HG02870 (cell line): ENCODE measurements around the gene SLC22A14.
"Not testable (repeated sequence)": the region's sequence is repeated elsewhere in the genome, so short reads cannot be mapped to it uniquely, and the experiment has no call there.

Experiments
- ATAC-seq: cut with Tn5 transposase; IDR thresholded peaks from one replicate; pipeline ENCODE4 v1.9.1; 2021; ENCODE audit warnings: mild to moderate bottlenecking, moderate library complexity; ENCODE audit not compliant: unreplicated experiment

The SLC22A14 gene

GRCh38 chr3:38313263-38313662 lies 31.2 kb downstream of the SLC22A14 start:
- ATAC-seq, result no peak

- ATAC-seq, result no peak
These were observed 31.6 kb downstream of the SLC22A14 start for GRCh38 chr3:38313695-38314094.

- ATAC-seq, result no peak
These were observed 32.1 kb downstream of the SLC22A14 start for GRCh38 chr3:38314112-38314763.

- ATAC-seq, result no peak
These were observed 32.8 kb downstream of the SLC22A14 start for GRCh38 chr3:38314764-38315487.

GRCh38 chr3:38315488-38316230 lies 33.6 kb downstream of the SLC22A14 start:
- no peak for ATAC-seq

- ATAC-seq, result no peak
These were observed 34.5 kb downstream of the SLC22A14 start for GRCh38 chr3:38316356-38317191.

DNA sequence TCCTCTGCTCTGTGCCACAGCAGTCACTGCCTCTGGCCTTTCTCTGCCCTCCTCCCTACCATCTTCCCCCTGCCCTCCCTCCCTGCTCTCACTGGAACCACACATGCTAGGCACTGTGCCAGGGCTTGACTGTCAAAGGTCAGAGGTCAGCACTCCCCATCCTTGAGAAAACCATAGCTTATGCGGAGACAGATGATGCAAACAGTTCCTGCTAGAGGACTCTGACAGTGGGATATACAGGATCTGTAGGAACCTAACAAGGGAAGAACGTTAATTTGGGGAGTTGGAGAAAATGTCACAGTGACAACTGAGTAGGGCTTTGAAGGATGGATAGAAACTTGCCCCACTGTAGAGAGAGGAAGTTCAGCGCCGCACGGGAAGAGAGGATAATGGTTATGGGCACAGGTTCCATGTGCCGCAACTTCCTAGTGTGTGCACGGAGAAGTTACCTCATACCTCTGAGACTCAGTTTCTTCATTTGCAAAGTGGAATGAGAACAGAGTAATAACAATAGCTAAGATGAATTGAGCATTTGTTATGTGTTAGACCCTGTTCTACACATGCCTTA lies 35.2 kb downstream of the SLC22A14 start:
- no peak for ATAC-seq

GRCh38 chr3:38318766-38319671 lies 36.9 kb downstream of the SLC22A14 start:
- no peak for ATAC-seq

- ATAC-seq, result not testable (repeated sequence)
These were observed 38.5 kb downstream of the SLC22A14 start for GRCh38 chr3:38320638-38321037.

GRCh38 chr3:38323060-38323459 lies 41.0 kb downstream of the SLC22A14 start:
- no peak for ATAC-seq

DNA sequence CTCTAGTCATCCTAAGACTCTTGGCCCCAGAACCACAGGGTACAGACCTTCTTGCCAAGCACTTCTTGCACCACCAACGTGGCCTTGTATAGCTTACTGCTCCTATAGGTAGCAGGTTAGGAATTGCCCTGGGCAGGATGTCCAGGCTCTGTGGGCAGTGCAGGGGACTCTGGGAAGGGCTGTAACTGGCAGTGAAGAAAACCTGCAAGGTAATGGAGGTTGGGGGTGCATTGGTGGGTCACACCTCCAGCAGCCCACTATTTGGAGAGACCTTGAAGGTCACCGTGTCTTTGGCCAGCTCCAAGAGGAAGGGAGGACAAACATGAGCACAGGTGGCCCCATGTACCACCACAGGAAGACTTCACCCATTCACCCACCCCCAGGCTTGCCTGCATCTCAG lies 43.2 kb downstream of the SLC22A14 start:
- no peak for ATAC-seq

- ATAC-seq, result no peak
These were observed 45.4 kb downstream of the SLC22A14 start for GRCh38 chr3:38327335-38328009.

- ATAC-seq, result no peak
These were observed 49.3 kb downstream of the SLC22A14 start for GRCh38 chr3:38331257-38332022.

DNA sequence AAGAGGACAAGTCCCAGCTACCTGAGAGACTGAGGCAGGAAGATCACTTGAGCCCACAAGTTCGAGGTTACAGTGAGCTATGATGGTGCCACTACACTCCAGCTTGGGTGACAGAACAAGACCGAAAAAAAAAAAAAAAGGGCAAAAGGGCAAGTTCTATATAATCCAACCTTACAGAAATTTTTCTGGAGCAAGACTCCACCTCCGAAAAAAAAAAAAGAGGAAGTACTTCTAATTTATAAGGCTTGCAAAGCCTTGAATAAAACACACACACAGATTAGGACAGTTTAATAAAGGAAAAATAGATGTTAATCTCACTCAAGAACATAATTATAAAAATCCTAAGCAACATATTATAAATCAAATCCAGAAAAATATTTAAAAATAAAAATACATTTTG lies 50.1 kb downstream of the SLC22A14 start:
- no peak for ATAC-seq

- no peak for ATAC-seq
These were observed 52.3 kb downstream of the SLC22A14 start for GRCh38 chr3:38334142-38335055.

DNA sequence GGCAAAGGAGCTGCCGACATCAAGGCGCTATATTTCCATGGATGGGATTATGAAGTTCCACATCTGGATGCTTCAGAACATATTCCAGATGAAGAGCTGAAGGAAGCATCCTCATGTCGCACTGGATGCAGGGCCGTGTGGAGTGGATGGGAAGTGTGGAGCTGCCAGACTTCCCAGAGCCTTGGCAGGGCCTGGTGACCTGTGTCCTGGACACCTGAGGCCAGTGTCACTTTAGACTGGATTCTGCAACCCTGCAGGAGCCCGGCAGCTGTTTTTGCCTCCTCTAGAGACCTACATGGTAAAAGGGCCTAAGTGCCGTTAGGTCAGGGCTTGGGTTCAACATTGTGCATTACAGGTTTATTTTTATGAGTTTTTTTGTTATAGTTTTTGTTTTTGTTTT lies 53.2 kb downstream of the SLC22A14 start:
- no peak for ATAC-seq

- ATAC-seq, result no peak
These were observed 55.6 kb downstream of the SLC22A14 start for GRCh38 chr3:38337703-38338102.
